Left renal cortex interstitium (tissue), 4 donors: ENCODE measurements around the gene COQ8A. TPM values are rescaled to one million over a fixed set of nuclear protein-coding genes. Genes with fewer than 3 reads are reported as not detected.
A peak's percentile ranks its signal among the peaks of the same experiment; 100 is the strongest.
"Not testable (repeated sequence)": the region's sequence is repeated elsewhere in the genome, so short reads cannot be mapped to it uniquely, and the experiment has no call there.

ENCODE experiments used
- DNase-seq, 4 donors: peaks; one replicate each; pipeline ENCODE4 v3.0.0-alpha.2; 2013; ENCODE audit warnings: low read depth in 4 of 4, low spot score in 2 of 4, missing footprints in 1 of 4
- polyA plus RNA-seq, 4 donors: library from polyadenylated mRNA; unstranded; fragments of 120-200 nt; gene quantifications; one replicate each; pipeline ENCODE4 v1.2.1, GENCODE V29; 2013; ENCODE audit not compliant: insufficient read length in 4 of 4

The COQ8A gene
- polyA plus RNA-seq, 4 donors, result 28.5 to 33.1 (median 30.8) TPM

GRCh38 chr1:226920446-226920894 is 19.6 kb upstream of the COQ8A start:
- DNase-seq, result no peak

DNA sequence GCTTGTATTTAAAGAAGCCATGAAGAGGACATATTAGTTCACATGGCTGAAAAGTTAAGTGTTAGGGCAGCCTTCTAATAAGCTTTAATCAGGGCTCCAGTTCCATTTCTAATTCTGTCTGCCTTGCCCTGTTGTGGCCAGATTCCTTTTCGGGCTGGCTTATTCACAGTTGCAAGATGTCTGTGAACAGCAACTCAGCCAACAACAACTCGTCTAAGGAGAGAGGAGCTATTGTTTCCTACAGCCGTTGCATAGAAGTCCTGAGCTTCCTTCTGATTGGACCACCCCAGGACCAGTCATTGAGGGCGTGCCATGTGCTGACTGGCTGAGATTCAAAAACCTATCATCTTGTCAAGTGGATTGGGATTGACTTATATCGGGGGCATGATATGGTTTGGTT is 18.6 kb upstream of the COQ8A start:
- no peak for DNase-seq

- not testable (repeated sequence) for DNase-seq
Measured at GRCh38 chr1:226929260-226930111, 10.6 kb upstream of the COQ8A start.

- DNase-seq, result no peak
Measured at GRCh38 chr1:226934483-226935237, 5.4 kb upstream of the COQ8A start.

DNA sequence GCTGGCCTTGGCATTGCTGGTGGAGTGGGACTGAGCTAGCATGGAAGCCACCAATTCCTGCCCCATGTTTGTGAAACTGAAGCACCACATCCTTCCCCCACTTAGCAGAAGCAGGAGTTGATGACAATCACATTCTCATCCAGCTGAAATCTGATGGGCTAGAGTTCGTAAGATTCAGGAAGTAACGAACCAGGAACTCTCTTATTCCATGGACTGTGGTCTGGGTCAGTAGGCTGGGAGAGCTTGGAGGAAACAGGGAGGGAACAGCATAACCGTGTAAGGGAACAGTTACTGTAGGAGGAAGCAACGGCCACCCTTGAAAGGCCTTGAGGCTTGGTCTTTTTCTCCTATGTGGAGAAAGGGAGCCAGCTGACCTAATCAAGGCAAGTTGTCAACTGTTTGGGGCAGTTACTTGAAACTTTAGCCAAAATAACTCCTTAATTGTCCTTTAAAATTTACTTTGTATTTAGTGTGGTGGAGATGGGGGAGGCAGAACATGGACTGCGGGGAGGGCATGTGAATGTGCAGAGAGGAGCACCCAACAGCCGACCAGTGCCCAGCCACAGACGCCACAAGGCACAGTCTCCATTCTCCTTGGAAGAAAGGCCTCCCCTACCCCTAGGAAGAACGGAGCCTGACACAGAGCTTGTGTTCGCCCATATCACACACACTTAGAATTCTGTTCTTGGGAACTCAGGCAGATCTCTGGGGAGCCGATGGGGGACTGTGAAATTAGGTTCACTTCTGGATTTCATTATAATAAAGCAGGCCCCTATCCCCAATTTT is 2.0 kb upstream of the COQ8A start:
- DNase-seq, result no peak

DNA sequence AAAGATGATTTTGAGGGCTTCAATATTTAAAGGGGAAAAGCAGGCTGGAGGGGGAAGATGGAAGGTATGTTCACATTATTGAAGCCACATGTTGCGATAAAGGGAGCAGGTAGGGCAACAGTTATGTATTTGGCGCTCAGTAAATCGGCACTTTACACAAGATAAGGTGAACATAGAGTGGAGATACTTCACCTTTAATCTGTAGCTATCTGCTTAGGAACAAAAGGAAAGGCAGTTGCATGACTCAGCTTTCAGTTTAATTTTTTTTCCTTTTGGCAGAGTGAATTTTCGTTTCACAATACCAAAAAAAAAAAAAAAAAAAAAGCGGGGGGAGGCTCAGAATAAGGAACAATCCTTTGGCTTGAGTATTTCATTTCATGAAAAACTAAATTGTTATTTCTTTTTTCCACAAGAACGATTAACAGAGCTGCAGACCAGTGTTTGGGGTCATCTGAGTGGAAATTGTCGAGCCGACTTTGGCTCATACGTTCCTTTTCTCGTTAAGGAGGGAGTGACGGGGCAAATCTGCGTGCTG is 1.1 kb upstream of the COQ8A start:
- peak in 2 of 4 donors; percentile 8 to 9 for DNase-seq

GRCh38 chr1:226939438-226940028 is 561 bp upstream of the COQ8A start:
- peak in 2 of 4 donors; percentile 45 to 94 for DNase-seq

DNA sequence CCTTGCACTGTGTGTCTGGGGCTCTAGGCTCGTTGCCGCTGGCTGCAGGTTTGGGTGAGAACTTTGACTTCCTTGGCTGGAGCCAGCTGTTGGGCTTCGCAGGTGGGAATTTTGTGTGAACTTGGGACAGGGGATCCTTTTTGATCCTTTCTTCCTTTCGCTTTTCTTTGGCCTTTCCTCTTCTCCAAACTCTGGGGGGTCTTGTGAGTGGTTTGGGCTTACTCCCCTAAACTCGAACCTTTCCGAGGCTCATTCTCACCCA is 643 bp downstream of the COQ8A start:
- DNase-seq, result no peak

DNA sequence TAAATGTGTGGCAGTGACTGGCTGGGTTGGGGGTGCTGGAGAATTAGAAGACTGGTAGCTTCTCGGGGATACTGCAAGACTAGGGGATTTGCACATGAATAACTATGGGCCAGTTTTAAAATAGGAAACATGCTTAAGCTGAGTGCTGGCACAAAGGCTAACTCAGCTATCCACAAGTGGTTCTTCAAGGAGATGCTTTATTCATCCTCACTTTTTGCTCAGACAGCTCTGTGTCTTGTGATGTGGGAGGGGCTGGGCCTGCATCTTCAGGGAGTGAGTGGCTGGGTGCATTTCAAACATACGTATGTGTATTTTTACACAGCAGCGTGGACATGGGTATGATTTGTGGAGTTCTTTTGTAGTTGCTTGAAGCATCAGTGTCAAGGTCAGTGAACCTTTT is 2.3 kb downstream of the COQ8A start:
- no peak for DNase-seq

DNA sequence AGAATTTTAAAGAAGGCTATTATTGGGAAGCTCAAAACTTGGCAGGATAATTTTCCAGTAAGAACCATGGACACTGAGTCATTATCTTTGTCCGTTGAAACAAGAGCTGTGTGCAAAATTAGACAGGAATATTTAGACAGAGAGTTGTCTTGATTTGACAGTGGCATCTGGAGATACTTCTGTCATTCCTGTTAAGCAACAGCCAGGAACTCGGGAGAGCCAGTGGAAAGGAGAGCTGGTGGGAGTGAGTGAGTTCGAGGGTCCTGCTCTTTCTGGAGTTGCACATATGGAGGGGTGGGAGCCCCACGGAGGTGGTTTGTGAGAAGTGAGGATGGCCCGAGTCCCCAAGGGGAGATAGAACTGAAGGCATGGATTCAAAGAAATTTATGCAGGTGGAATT is 3.1 kb downstream of the COQ8A start:
- no peak for DNase-seq

- no peak for DNase-seq
Measured at GRCh38 chr1:226943927-226944326, 3.8 kb downstream of the COQ8A start.

DNA sequence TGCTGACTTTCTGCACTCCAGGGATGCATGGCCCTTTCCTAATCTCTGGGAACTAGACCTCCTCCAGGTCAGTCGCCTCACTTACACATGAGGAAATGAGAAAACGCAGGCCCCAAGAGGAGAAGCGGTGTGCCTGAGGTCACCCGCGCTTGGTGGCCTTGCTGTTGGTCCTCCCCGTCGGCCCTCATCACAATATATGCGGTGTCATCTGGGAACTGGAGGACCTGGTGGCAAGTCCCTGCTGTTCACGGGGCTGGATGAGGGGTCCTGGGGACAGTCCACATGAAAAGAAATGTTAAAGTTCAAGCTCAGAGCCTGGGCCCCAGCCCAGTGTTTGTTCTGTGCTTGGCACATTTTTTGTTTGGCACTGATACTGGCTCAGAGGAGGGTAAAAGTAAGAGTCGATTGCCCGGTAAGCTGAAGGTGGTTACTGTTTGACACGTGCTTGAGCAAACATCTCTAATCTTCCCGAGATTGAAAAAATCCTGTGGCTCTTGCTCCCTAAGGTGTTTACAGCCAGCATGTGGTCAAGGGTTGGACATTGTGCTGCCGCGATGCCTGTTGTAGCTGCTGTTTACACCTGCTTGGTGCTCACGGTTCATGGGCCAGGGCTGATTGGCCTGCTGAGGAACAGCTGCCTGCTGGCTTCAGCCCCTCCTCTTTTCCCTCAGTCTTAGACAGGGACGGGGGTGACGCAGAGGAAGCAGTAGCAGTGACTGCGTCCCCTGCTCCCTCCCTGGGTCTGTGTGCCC is 5.2 kb downstream of the COQ8A start:
- DNase-seq, result peak in 1 of 4 donors; percentile 13

- no peak for DNase-seq
Measured at GRCh38 chr1:226945858-226946245, 5.8 kb downstream of the COQ8A start.

- no peak for DNase-seq
Measured at GRCh38 chr1:226946285-226946684, 6.2 kb downstream of the COQ8A start.

DNA sequence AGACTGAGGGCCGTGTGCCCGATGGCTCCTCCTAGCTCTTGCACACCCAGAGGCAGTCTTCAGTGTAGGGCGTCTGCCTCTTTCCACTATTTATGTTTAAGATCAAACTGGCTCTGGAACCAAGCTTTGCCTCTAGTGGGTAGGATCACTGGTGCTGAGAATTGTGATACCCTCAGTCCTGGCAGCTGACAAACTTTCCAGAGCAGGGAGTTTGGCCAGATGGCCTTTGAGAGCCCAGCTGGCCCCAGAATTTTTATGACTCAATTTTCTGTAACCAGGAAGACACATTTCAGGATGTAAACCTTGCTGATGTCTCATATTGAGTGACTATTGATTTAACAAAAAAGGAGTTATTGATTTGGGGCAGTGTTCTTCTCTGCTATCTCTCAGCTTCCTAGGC is 6.7 kb downstream of the COQ8A start:
- DNase-seq, result no peak

GRCh38 chr1:226948051-226948450 is 8.0 kb downstream of the COQ8A start:
- DNase-seq, result no peak

GRCh38 chr1:226948480-226948879 is 8.4 kb downstream of the COQ8A start:
- no peak for DNase-seq

- no peak for DNase-seq
Measured at GRCh38 chr1:226948996-226949395, 8.9 kb downstream of the COQ8A start.

DNA sequence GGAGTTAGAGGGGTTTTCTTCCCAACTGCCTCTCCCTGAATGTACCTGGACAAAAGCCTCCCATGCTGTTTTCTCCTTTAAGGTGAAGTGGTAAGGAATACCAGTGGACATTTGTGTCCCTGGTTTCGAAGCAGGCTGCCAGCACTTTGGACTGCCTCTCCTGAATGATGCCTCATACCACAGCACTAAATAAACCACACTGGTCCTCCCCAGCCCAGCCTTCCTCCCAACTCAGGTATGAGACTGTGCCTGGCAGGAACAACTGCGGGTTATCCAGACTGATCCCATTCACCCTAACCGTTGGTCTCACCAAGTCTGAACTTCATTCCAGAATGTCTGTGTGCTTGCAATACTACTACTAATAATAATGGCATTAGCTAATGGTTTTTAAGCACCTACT is 9.3 kb downstream of the COQ8A start:
- DNase-seq, result no peak

GRCh38 chr1:226950316-226950715 is 10.2 kb downstream of the COQ8A start:
- DNase-seq, result no peak
